Ishikawa (cell line): ENCODE data around the gene ISX.

Experiments
- RAD21 ChIP-seq: IDR thresholded peaks from 2 replicates; pipeline ENCODE4 v1.6.1; 2012; ENCODE audit warnings: low read depth
- TAF1 ChIP-seq: IDR thresholded peaks from 2 replicates; pipeline ENCODE4 v1.6.1; 2012; ENCODE audit warnings: low read depth, mild to moderate bottlenecking
- YY1 ChIP-seq: IDR thresholded peaks from 2 replicates; pipeline ENCODE4 v1.6.1; 2012; ENCODE audit warnings: low read depth

DNA sequence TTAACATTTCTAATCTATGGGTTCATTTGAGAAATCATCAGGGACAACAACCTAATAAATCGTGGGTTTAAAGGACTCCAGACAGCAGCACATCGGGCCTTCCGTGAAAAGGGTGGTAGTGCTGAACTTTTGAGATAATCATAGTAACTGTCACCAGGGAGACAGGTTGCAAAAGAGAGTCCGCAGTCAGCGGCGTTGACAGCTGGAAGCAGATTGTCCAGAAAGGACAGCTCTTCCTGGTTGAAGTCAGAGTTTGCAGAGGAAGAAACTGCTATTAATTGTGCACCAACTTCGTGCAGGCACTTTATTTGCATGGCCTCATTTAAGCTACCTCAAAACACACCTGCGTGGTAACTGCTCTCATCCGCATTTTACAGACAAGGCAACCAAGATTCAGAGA, 20.5 kb upstream of the ISX start:
- TF ChIP-seq YY1, result no peak
- no peak for TF ChIP-seq TAF1
- no peak for TF ChIP-seq RAD21
